HCT116 (cell line): Measurements from ENCODE around the gene CCDC88C.

Experiments
- CTCF ChIP-seq, 3 experiments: fragments of 200-600 bp in 1 of 3; sonication (generic) in 1 of 3; IDR thresholded peaks in 2 of 3; conservative IDR thresholded peaks in 1 of 3; 2 replicates each; pipeline ENCODE4 v1.5.1; 2012 to 2017; ENCODE audit warnings: low read depth in 2 of 3, low read length in 2 of 3, antibody characterized with exemption in 1 of 3, borderline replicate concordance in 1 of 3, control low read depth in 1 of 3, mild to moderate bottlenecking in 1 of 3, mixed read lengths in 1 of 3, mixed run types in 1 of 3, moderate library complexity in 1 of 3; ENCODE audit not compliant: insufficient read depth in 1 of 3
- EZH2 ChIP-seq: fragments of 200-600 bp; sonication (generic); IDR thresholded peaks from 2 replicates; pipeline ENCODE4 v1.6.1; 2017; ENCODE audit warnings: antibody characterized with exemption, mixed run types
- EZH2phosphoT487 ChIP-seq: fragments of 200-600 bp; IDR thresholded peaks from 2 replicates; pipeline ENCODE4 v1.6.1; 2018; ENCODE audit warnings: antibody characterized with exemption, borderline replicate concordance
- POLR2A ChIP-seq: IDR thresholded peaks from 2 replicates; pipeline ENCODE4 v1.7.0; 2011; ENCODE audit warnings: borderline replicate concordance; ENCODE audit not compliant: insufficient read depth, insufficient read length; ENCODE audit errors: extremely low read depth
- POLR2AphosphoS5 ChIP-seq: IDR thresholded peaks from 2 replicates; pipeline ENCODE4 v1.6.1; 2011; ENCODE audit warnings: mild to moderate bottlenecking, low read depth, low read length, moderate library complexity
- REST ChIP-seq: IDR thresholded peaks from 2 replicates; pipeline ENCODE4 v1.6.1; 2012; ENCODE audit warnings: low read depth
- SRF ChIP-seq: IDR thresholded peaks from 2 replicates; pipeline ENCODE4 v1.6.1; 2012; ENCODE audit warnings: low read depth
- TCF7L2 ChIP-seq: IDR thresholded peaks from 2 replicates; pipeline ENCODE4 v1.7.0; 2011; ENCODE audit warnings: borderline replicate concordance, inconsistent platforms; ENCODE audit not compliant: insufficient read depth, insufficient read length; ENCODE audit errors: extremely low read depth
- YY1 ChIP-seq: IDR thresholded peaks from 2 replicates; pipeline ENCODE4 v1.6.1; 2011; ENCODE audit warnings: low read length, low read depth, moderate library complexity, mild to moderate bottlenecking; ENCODE audit not compliant: insufficient replicate concordance; ENCODE audit errors: extremely low read depth
- ZFX ChIP-seq: fragments of 450-650 bp; IDR thresholded peaks from 2 replicates; pipeline ENCODE4 v1.6.1; 2017

GRCh38 chr14:91327661-91328312 lies 89.8 kb downstream of the CCDC88C start:
- TF ChIP-seq POLR2A (no peak), EZH2 (no peak), SRF (no peak), CTCF (IDR thresholded peaks at IDR 0.05 in 2 of 3, conservative IDR thresholded peaks at IDR 0.05 in 1 of 3; ENCODE audit: borderline replicate concordance in 1 of 3, insufficient read depth in 1 of 3, low read depth in 2 of 3, low read length in 2 of 3) (no peak), EZH2phosphoT487 (no peak), ZFX (no peak), REST (no peak), POLR2AphosphoS5 (no peak), TCF7L2 (no peak), YY1 (no peak)
